ENCODE data around the gene USP17L27.

DNA sequence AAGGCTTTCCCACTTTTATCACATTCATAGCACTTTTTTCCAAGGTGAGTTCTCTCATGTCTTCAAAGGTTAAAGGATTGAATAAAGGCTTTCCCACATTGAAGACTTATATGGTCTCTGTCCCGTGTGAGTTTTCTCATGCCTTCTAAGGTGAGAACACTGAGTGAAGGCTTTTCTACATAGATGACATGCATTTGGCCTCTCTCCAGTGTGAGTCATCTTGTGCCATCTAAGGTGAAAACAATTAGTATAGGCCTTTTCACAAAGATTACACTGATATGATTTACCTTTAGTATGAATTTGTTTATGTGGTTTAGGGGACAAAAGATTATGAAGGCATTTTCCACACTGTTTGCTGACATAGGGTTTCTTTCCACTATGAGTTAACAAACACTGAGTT, 40.2 kb downstream of the USP17L27 start:
- TF ChIP-seq GATA2 (IDR thresholded peaks at IDR 0.05; ENCODE audit: low read depth, low read length): no peak
- TF ChIP-seq GATA3 (IDR thresholded peaks at IDR 0.05; ENCODE audit: low read depth, low read length): no peak

Measured in SH-SY5Y (cell line).